Activated CD4-positive, alpha-beta T cell treated with anti-CD3 and anti-CD28 coated beads for 36 hours (primary cell): ENCODE measurements around the gene STT3B. TPM values are rescaled to one million over a fixed set of nuclear protein-coding genes. Genes with fewer than 3 reads are reported as not detected.
"Not testable (repeated sequence)": the region's sequence is repeated elsewhere in the genome, so short reads cannot be mapped to it uniquely, and the experiment has no call there.

Source experiments
- ATAC-seq: fragments of 200-7000 bp; cut with Tn5 transposase; one replicate; pipeline ENCODE4 v1.10.0; 2021; ENCODE audit warnings: mild to moderate bottlenecking, moderate library complexity
- CTCF ChIA-PET: fragments of 350-600 bp; sonication (Branson Sonifier 250); formaldehyde crosslinking; loops from one replicate; lab custom pipeline; 2021; ENCODE audit warnings: antibody characterized with exemption; lab: Charles Lee
- POLR2A ChIA-PET: fragments of 350-600 bp; sonication (Branson Sonifier 250); formaldehyde crosslinking; loops from one replicate; lab custom pipeline; 2021; ENCODE audit warnings: antibody characterized with exemption, inconsistent platforms; lab: Charles Lee
- DNase-seq: peaks from one replicate; pipeline ENCODE4 v3.0.0-alpha.2; 2020
- H3K27ac Mint-ChIP-seq: one replicate; pipeline ENCODE4 v1.8.0; 2021; ENCODE audit warnings: mixed read lengths
- H3K27me3 Mint-ChIP-seq: one replicate; pipeline ENCODE4 v1.8.0; 2021; ENCODE audit warnings: mixed read lengths
- H3K36me3 Mint-ChIP-seq: one replicate; pipeline ENCODE4 v1.8.0; 2021; ENCODE audit warnings: low read depth, mixed read lengths
- H3K4me1 Mint-ChIP-seq: one replicate; pipeline ENCODE4 v1.8.0; 2021; ENCODE audit warnings: mixed read lengths
- H3K4me3 Mint-ChIP-seq: one replicate; pipeline ENCODE4 v1.8.0; 2021; ENCODE audit warnings: mild to moderate bottlenecking, moderate library complexity, mixed read lengths
- H3K9me3 Mint-ChIP-seq: one replicate; pipeline ENCODE4 v1.8.0; 2021; ENCODE audit warnings: low read depth, mixed read lengths
- intact Hi-C, 2 experiments: fragments of 100-400 bp; cut with DNase I in 1 of 2; cut with micrococcal nuclease in 1 of 2; formaldehyde crosslinking; loops; one replicate each; pipeline versions ENCODE4 v1.14.2 to v1.15.1; 2022 to 2024; cut with DNase I, micrococcal nuclease
- total RNA-seq, 2 experiments: library from RNA; stranded (reverse); gene quantifications; one replicate each; pipeline ENCODE4 v1.2.3, GENCODE V29; 2021

Gene STT3B
- total RNA-seq, 2 experiments from 2014 or later = 104 to 148 TPM

- Mint-ChIP-seq H3K36me3 (peaks cover 74% of the 10 kb centered on the region), H3K27me3 (no peaks in the 10 kb centered on the region), H3K4me1 (peaks cover 42% of the 10 kb centered on the region), H3K4me3 (no peak overlapping the region), H3K9me3 (peaks cover 12% of the 10 kb centered on the region), H3K27ac (no peak overlapping the region)
- intact Hi-C loops = no loop called here
- ChIA-PET CTCF (no interaction called here), POLR2A (no interaction called here)
- DNase-seq (no peak), ATAC-seq (no peak)
Observed at GRCh38 chr3:31596176-31596575, 63.5 kb downstream of the STT3B start.

GRCh38 chr3:31600431-31600830 is 67.7 kb downstream of the STT3B start:
- peaks cover 70% of the 10 kb centered on the region for H3K36me3 Mint-ChIP-seq
- intact Hi-C loops = no loop called here
- H3K27me3 Mint-ChIP-seq = no peaks in the 10 kb centered on the region
- ChIA-PET POLR2A (no interaction called here), CTCF (interaction anchor here (0.7 to 1.2 kb wide), 3 partner anchors 11 to 69 kb away, joined by 3 read pairs; no protein-coding TSS in a partner anchor)
- H3K4me3 Mint-ChIP-seq = no peak overlapping the region
- no peak for ATAC-seq
- DNase-seq = no peak
- H3K27ac Mint-ChIP-seq = no peak overlapping the region
- H3K4me1 Mint-ChIP-seq = peaks cover 13% of the 10 kb centered on the region
- H3K9me3 Mint-ChIP-seq = peaks cover 13% of the 10 kb centered on the region

- not testable (repeated sequence) for H3K27me3 Mint-ChIP-seq
Observed at GRCh38 chr3:31605333-31605732, 72.6 kb downstream of the STT3B start.

GRCh38 chr3:31606453-31606852 is 73.7 kb downstream of the STT3B start:
- H3K27ac Mint-ChIP-seq = no peak overlapping the region
- ATAC-seq (no peak), DNase-seq (no peak)
- no peaks in the 10 kb centered on the region for H3K27me3 Mint-ChIP-seq
- H3K9me3 Mint-ChIP-seq = peaks cover 34% of the 10 kb centered on the region
- H3K36me3 Mint-ChIP-seq = peaks cover 76% of the 10 kb centered on the region
- CTCF ChIA-PET = no interaction called here
- POLR2A ChIA-PET = interaction anchor here (0.6 kb wide), 1 partner anchor 1764 kb away, joined by 3 read pairs; no protein-coding TSS in a partner anchor
- intact Hi-C loops = no loop called here
- H3K4me1 Mint-ChIP-seq = peaks cover 34% of the 10 kb centered on the region
- H3K4me3 Mint-ChIP-seq = no peak overlapping the region

More at GRCh38 chr3:31605333-31605732, 72.6 kb downstream of the STT3B start:
- Mint-ChIP-seq H3K4me1 (peaks cover 29% of the 10 kb centered on the region), H3K36me3 (peaks cover 77% of the 10 kb centered on the region), H3K9me3 (peaks cover 32% of the 10 kb centered on the region)
- ATAC-seq, CTCF ChIA-PET, POLR2A ChIA-PET, DNase-seq, H3K27ac Mint-ChIP-seq, H3K4me3 Mint-ChIP-seq, intact Hi-C loops: not testable (repeated sequence)

- CTCF ChIA-PET = interaction anchor here (0.6 to 1.5 kb wide), 3 partner anchors 10 to 158 kb away, joined by 3 read pairs; no protein-coding TSS in a partner anchor
- intact Hi-C loops = loop anchor here in 1 of 2 experiments (1.0 kb wide), 1 partner anchor 158 kb away; no protein-coding TSS in a partner anchor
- no peak for ATAC-seq
- peaks cover 19% of the 10 kb centered on the region for H3K9me3 Mint-ChIP-seq
- DNase-seq = no peak
- no peaks in the 10 kb centered on the region for H3K27me3 Mint-ChIP-seq
- peaks cover 53% of the 10 kb centered on the region for H3K36me3 Mint-ChIP-seq
- peaks cover 64% of the 10 kb centered on the region for H3K4me1 Mint-ChIP-seq
- no peak overlapping the region for H3K4me3 Mint-ChIP-seq
- POLR2A ChIA-PET = no interaction called here
- no peak overlapping the region for H3K27ac Mint-ChIP-seq
Observed at GRCh38 chr3:31610700-31611275, 78.1 kb downstream of the STT3B start.

GRCh38 chr3:31613177-31613576 is 80.5 kb downstream of the STT3B start:
- Mint-ChIP-seq H3K36me3 (peaks cover 45% of the 10 kb centered on the region), H3K4me3 (no peak overlapping the region), H3K4me1 (peaks cover 55% of the 10 kb centered on the region), H3K27me3 (no peaks in the 10 kb centered on the region), H3K27ac (no peak overlapping the region), H3K9me3 (peaks cover 4% of the 10 kb centered on the region)
- intact Hi-C loops = no loop called here
- POLR2A ChIA-PET = no interaction called here
- CTCF ChIA-PET = interaction anchor here (0.5 to 1.0 kb wide), 2 partner anchors 35 to 155 kb away, joined by 4 read pairs; no protein-coding TSS in a partner anchor
- DNase-seq = no peak
- ATAC-seq = no peak

GRCh38 chr3:31613654-31614053 is 80.9 kb downstream of the STT3B start:
- Mint-ChIP-seq H3K36me3 (peaks cover 44% of the 10 kb centered on the region), H3K9me3 (peaks cover 4% of the 10 kb centered on the region), H3K4me3 (no peak overlapping the region), H3K27ac (no peak overlapping the region), H3K27me3 (no peaks in the 10 kb centered on the region), H3K4me1 (peaks cover 51% of the 10 kb centered on the region)
- ATAC-seq = no peak
- ChIA-PET POLR2A (no interaction called here), CTCF (interaction anchor here (1.0 kb wide), 1 partner anchor 155 kb away, joined by 4 read pairs; no protein-coding TSS in a partner anchor)
- intact Hi-C loops = no loop called here
- no peak for DNase-seq

GRCh38 chr3:31614162-31614921 is 81.6 kb downstream of the STT3B start:
- Mint-ChIP-seq H3K27me3 (no peaks in the 10 kb centered on the region), H3K4me1 (peaks cover 48% of the 10 kb centered on the region), H3K9me3 (peaks cover 4% of the 10 kb centered on the region), H3K36me3 (peaks cover 48% of the 10 kb centered on the region), H3K4me3 (no peak overlapping the region), H3K27ac (no peak overlapping the region)
- intact Hi-C loops = no loop called here
- no peak for DNase-seq
- POLR2A ChIA-PET = no interaction called here
- no peak for ATAC-seq
- CTCF ChIA-PET = interaction anchor here (1.0 kb wide), 1 partner anchor 154 kb away, joined by 4 read pairs; no protein-coding TSS in a partner anchor

GRCh38 chr3:31615071-31615875 is 82.5 kb downstream of the STT3B start:
- peaks cover 4% of the 10 kb centered on the region for H3K9me3 Mint-ChIP-seq
- POLR2A ChIA-PET = no interaction called here
- H3K36me3 Mint-ChIP-seq = peaks cover 49% of the 10 kb centered on the region

GRCh38 chr3:31616711-31617110 is 84.0 kb downstream of the STT3B start:
- H3K27me3 Mint-ChIP-seq = no peaks in the 10 kb centered on the region
- ChIA-PET CTCF (no interaction called here), POLR2A (no interaction called here)
- peaks cover 53% of the 10 kb centered on the region for H3K36me3 Mint-ChIP-seq
- no peak for ATAC-seq
- DNase-seq = no peak
- H3K9me3 Mint-ChIP-seq = no peaks in the 10 kb centered on the region
- H3K4me3 Mint-ChIP-seq = no peak overlapping the region
- H3K27ac Mint-ChIP-seq = no peak overlapping the region
- intact Hi-C loops = no loop called here
- H3K4me1 Mint-ChIP-seq = peaks cover 47% of the 10 kb centered on the region

More at GRCh38 chr3:31615071-31615875, 82.5 kb downstream of the STT3B start:
- CTCF ChIA-PET = no interaction called here
- ATAC-seq (peak; percentile 39), DNase-seq (no peak)
- Mint-ChIP-seq H3K27ac (no peak overlapping the region), H3K4me3 (no peak overlapping the region), H3K27me3 (no peaks in the 10 kb centered on the region), H3K4me1 (peaks cover 44% of the 10 kb centered on the region)
- intact Hi-C loops = no loop called here

- POLR2A ChIA-PET = no interaction called here
- CTCF ChIA-PET = no interaction called here
- Mint-ChIP-seq H3K27me3 (no peaks in the 10 kb centered on the region), H3K4me3 (no peak overlapping the region), H3K36me3 (peaks cover 60% of the 10 kb centered on the region), H3K9me3 (no peaks in the 10 kb centered on the region), H3K27ac (no peak overlapping the region), H3K4me1 (peaks cover 22% of the 10 kb centered on the region)
- intact Hi-C loops = no loop called here
- ATAC-seq (peak; percentile 86), DNase-seq (no peak)
Observed at GRCh38 chr3:31620656-31621055, 87.9 kb downstream of the STT3B start.
